ENCODE measurements around the gene NCAPG2.

DNA sequence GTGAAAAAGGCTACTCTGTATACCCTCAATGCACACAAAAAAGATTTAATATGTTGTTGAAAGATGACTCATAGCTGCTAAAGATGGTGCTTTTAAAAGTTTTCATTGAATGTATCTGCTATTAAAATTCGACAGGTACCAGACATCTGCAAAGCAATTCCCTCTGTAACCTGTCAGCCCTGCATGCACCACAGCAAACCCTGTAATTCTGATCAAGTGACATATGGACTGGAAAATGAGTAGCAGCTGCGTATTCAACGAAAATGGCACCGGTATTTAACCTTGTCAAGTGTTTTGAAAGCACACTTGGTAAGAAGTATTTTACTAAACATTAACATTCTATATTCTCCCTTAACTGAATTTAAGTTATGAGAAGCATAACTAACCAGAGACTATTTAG, 58.8 kb downstream of the NCAPG2 start:
- TF ChIP-seq, protein P1, sequence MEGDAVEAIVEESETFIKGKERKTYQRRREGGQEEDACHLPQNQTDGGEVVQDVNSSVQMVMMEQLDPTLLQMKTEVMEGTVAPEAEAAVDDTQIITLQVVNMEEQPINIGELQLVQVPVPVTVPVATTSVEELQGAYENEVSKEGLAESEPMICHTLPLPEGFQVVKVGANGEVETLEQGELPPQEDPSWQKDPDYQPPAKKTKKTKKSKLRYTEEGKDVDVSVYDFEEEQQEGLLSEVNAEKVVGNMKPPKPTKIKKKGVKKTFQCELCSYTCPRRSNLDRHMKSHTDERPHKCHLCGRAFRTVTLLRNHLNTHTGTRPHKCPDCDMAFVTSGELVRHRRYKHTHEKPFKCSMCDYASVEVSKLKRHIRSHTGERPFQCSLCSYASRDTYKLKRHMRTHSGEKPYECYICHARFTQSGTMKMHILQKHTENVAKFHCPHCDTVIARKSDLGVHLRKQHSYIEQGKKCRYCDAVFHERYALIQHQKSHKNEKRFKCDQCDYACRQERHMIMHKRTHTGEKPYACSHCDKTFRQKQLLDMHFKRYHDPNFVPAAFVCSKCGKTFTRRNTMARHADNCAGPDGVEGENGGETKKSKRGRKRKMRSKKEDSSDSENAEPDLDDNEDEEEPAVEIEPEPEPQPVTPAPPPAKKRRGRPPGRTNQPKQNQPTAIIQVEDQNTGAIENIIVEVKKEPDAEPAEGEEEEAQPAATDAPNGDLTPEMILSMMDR (IDR thresholded peaks at IDR 0.05; ENCODE audit: low read length) = no peak
- TF ChIP-seq EZH2 (optimal IDR thresholded peaks at IDR 0.05; ENCODE audit: low read depth, low read length) = no peak

Measured in MM.1S (cell line).